GM23338 (cell line): ENCODE results near the gene RNU1-2.
"Not testable (repeated sequence)": the region's sequence is repeated elsewhere in the genome, so short reads cannot be mapped to it uniquely, and the experiment has no call there.

Source experiments
- CREB1 ChIP-seq: fragments of 250-450 bp; sonication (Bioruptor Pico); IDR thresholded peaks from 2 replicates; pipeline ENCODE4 v1.5.0; 2020; ENCODE audit warnings: low read depth, mild to moderate bottlenecking, moderate library complexity
- EZH2 ChIP-seq: fragments of 200-600 bp; sonication (generic); IDR thresholded peaks from one replicate; pipeline ENCODE4 v1.8.0; 2017; ENCODE audit warnings: antibody characterized with exemption, mild to moderate bottlenecking, low read depth; ENCODE audit not compliant: unreplicated experiment
- EZH2phosphoT487 ChIP-seq: fragments of 200-600 bp; sonication (generic); IDR thresholded peaks from one replicate; pipeline ENCODE4 v1.8.1; 2018; ENCODE audit warnings: antibody characterized with exemption; ENCODE audit not compliant: unreplicated experiment
- NANOG ChIP-seq: IDR thresholded peaks from 2 replicates; pipeline ENCODE4 v1.6.1; 2016; ENCODE audit warnings: antibody characterized with exemption, borderline replicate concordance
- POLR2AphosphoS5 ChIP-seq: IDR thresholded peaks from 2 replicates; pipeline ENCODE4 v1.6.1; 2016; ENCODE audit warnings: antibody characterized with exemption, low read depth
- ZNF114 ChIP-seq: fragments of 250-450 bp; sonication (Bioruptor Pico); IDR thresholded peaks from 2 replicates; pipeline ENCODE4 v1.5.0; 2020; ENCODE audit warnings: mild to moderate bottlenecking, moderate library complexity
- ZNF331 ChIP-seq: fragments of 250-450 bp; sonication (Bioruptor Pico); IDR thresholded peaks from 2 replicates; pipeline ENCODE4 v1.5.0; 2020; ENCODE audit warnings: low read depth, mild to moderate bottlenecking, moderate library complexity
- TF ChIP-seq, protein P1 (sequence below), 2 experiments: fragments of 200-600 bp in 1 of 2; sonication (generic) in 1 of 2; conservative IDR thresholded peaks; 2 replicates each; pipeline versions ENCODE4 v1.5.1 to v1.6.1; 2016 to 2017; ENCODE audit warnings: antibody characterized with exemption in 2 of 2, low read depth in 2 of 2, mild to moderate bottlenecking in 2 of 2, moderate library complexity in 1 of 2
- TF ChIP-seq, protein P2 (sequence below): IDR thresholded peaks from one replicate; pipeline ENCODE4 v1.6.1; 2018; ENCODE audit warnings: antibody characterized with exemption; ENCODE audit not compliant: unreplicated experiment

DNA sequence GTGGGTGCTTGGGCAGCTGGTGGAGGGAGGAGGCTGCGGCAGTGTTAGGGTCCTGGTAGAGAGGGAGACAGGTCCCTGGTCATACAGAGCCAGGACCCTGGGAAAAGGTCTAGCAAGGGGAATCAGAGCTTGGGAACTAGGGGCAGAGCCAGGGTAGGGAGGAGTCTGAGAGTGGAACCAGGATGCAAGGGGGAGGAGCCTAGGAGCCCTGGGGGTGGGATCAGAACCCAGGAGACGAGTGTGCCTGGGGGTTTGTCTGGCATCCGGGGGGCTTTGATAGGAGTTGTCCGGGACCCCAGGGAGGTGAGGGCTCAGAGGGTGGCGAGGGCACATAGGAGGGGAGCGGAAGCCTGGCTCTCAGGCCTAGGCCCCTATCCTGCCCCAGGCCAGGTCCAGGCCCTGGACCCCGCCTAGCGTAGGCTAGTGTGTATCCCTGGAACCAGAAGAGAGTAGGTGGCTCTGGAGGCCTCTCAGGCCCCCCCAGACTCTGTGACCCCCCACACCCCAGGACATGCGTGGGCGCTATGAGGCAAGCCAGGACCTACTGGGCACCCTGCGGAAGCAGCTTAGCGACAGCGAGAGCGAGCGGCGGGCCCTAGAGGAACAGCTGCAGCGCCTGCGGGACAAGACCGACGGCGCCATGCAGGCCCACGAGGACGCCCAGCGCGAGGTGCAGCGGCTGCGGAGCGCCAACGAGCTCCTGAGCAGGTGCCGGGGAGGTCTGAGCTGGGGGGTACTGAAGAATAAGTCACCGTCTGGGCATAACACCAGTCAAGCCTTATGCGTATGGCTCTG lies 43.8 kb downstream of the RNU1-2 start:
- TF ChIP-seq, protein P1, sequence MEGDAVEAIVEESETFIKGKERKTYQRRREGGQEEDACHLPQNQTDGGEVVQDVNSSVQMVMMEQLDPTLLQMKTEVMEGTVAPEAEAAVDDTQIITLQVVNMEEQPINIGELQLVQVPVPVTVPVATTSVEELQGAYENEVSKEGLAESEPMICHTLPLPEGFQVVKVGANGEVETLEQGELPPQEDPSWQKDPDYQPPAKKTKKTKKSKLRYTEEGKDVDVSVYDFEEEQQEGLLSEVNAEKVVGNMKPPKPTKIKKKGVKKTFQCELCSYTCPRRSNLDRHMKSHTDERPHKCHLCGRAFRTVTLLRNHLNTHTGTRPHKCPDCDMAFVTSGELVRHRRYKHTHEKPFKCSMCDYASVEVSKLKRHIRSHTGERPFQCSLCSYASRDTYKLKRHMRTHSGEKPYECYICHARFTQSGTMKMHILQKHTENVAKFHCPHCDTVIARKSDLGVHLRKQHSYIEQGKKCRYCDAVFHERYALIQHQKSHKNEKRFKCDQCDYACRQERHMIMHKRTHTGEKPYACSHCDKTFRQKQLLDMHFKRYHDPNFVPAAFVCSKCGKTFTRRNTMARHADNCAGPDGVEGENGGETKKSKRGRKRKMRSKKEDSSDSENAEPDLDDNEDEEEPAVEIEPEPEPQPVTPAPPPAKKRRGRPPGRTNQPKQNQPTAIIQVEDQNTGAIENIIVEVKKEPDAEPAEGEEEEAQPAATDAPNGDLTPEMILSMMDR (conservative IDR thresholded peaks at IDR 0.05; ENCODE audit: low read depth in 2 of 2), result not testable (repeated sequence)
- not testable (repeated sequence) for TF ChIP-seq CREB1; POLR2AphosphoS5; ZNF331 (CRISPR knock-in tag); NANOG; EZH2phosphoT487; ZNF114 (CRISPR knock-in tag); EZH2
- TF ChIP-seq, protein P2, sequence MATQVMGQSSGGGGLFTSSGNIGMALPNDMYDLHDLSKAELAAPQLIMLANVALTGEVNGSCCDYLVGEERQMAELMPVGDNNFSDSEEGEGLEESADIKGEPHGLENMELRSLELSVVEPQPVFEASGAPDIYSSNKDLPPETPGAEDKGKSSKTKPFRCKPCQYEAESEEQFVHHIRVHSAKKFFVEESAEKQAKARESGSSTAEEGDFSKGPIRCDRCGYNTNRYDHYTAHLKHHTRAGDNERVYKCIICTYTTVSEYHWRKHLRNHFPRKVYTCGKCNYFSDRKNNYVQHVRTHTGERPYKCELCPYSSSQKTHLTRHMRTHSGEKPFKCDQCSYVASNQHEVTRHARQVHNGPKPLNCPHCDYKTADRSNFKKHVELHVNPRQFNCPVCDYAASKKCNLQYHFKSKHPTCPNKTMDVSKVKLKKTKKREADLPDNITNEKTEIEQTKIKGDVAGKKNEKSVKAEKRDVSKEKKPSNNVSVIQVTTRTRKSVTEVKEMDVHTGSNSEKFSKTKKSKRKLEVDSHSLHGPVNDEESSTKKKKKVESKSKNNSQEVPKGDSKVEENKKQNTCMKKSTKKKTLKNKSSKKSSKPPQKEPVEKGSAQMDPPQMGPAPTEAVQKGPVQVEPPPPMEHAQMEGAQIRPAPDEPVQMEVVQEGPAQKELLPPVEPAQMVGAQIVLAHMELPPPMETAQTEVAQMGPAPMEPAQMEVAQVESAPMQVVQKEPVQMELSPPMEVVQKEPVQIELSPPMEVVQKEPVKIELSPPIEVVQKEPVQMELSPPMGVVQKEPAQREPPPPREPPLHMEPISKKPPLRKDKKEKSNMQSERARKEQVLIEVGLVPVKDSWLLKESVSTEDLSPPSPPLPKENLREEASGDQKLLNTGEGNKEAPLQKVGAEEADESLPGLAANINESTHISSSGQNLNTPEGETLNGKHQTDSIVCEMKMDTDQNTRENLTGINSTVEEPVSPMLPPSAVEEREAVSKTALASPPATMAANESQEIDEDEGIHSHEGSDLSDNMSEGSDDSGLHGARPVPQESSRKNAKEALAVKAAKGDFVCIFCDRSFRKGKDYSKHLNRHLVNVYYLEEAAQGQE, result not testable (repeated sequence)
